Activated T-cell treated with anti-CD3 and anti-CD28 coated beads for 1 hour (primary cell): ENCODE measurements around the gene CDH26.

Experiments
- DNase-seq: peaks from one replicate; pipeline ENCODE4 v3.0.0-alpha.2; 2020; ENCODE audit warnings: low read depth

The CDH26 gene

GRCh38 chr20:60063739-60064380, 105.6 kb downstream of the CDH26 start:
- no peak for DNase-seq
